MM.1S (cell line): Measurements from ENCODE around the gene RGL4.

Source experiments
- DNase-seq: peaks from one replicate; pipeline ENCODE4 v3.0.0-alpha.2; 2015
- H2AFZ ChIP-seq: fragments of 300-600 bp; sonication (generic); 2 replicates; pipeline ENCODE4 v1.6.0; 2016; ENCODE audit warnings: antibody characterized with exemption, low read length
- H3F3A ChIP-seq: fragments of 300-600 bp; sonication (generic); 2 replicates; pipeline ENCODE4 v1.6.1; 2016; ENCODE audit warnings: mild to moderate bottlenecking, antibody characterized with exemption, low read length, moderate library complexity, mixed read lengths; ENCODE audit not compliant: insufficient read depth
- H3K27ac ChIP-seq: fragments of 300-600 bp; sonication (generic); 2 replicates; pipeline ENCODE4 v1.5.1; 2016; ENCODE audit warnings: mild to moderate bottlenecking, low read length
- H3K27me3 ChIP-seq: fragments of 300-600 bp; sonication (generic); replicated peaks from 2 replicates; pipeline ENCODE4 v1.6.0; 2016; ENCODE audit warnings: low read length; ENCODE audit not compliant: insufficient read depth
- H3K36me3 ChIP-seq: fragments of 300-600 bp; sonication (generic); replicated peaks from 2 replicates; pipeline ENCODE4 v1.6.1; 2016; ENCODE audit warnings: mild to moderate bottlenecking, low read length, mixed read lengths; ENCODE audit not compliant: insufficient read depth
- H3K4me1 ChIP-seq: fragments of 300-600 bp; sonication (generic); 2 replicates; pipeline ENCODE4 v1.6.1; 2016; ENCODE audit warnings: low read length, mixed read lengths
- H3K4me2 ChIP-seq: fragments of 300-600 bp; sonication (generic); 2 replicates; pipeline ENCODE4 v1.6.0; 2016; ENCODE audit warnings: low read depth, low read length
- H3K4me3 ChIP-seq: fragments of 300-600 bp; sonication (generic); 2 replicates; pipeline ENCODE4 v1.5.1; 2016; ENCODE audit warnings: low read length, mixed read lengths
- H3K79me2 ChIP-seq: fragments of 300-600 bp; sonication (generic); 2 replicates; pipeline ENCODE4 v1.6.1; 2016; ENCODE audit warnings: mixed run types, low read length, mixed read lengths
- H3K9ac ChIP-seq: fragments of 300-600 bp; sonication (generic); 2 replicates; pipeline ENCODE4 v1.6.1; 2016; ENCODE audit warnings: low read length, mixed read lengths
- H3K9me2 ChIP-seq: fragments of 300-600 bp; sonication (generic); replicated peaks from 2 replicates; pipeline ENCODE4 v1.6.1; 2016; ENCODE audit warnings: mild to moderate bottlenecking, low read length, mixed read lengths; ENCODE audit not compliant: insufficient read depth
- H3K9me3 ChIP-seq: fragments of 300-600 bp; sonication (generic); replicated peaks from 2 replicates; pipeline ENCODE4 v1.6.1; 2016; ENCODE audit warnings: mild to moderate bottlenecking, low read length, mixed read lengths; ENCODE audit not compliant: insufficient read depth
- H4K20me1 ChIP-seq: fragments of 300-600 bp; sonication (generic); 2 replicates; pipeline ENCODE4 v1.6.1; 2016; ENCODE audit warnings: mild to moderate bottlenecking, low read length, moderate library complexity, mixed read lengths; ENCODE audit not compliant: insufficient read depth
- CTCF ChIP-seq: fragments of 300-600 bp; sonication (generic); IDR thresholded peaks from 2 replicates; pipeline ENCODE4 v1.5.1; 2016; ENCODE audit warnings: antibody characterized with exemption, low read length, mixed read lengths
- EZH2 ChIP-seq: fragments of 300-600 bp; sonication (generic); optimal IDR thresholded peaks from 2 replicates; pipeline ENCODE3; 2017; ENCODE audit warnings: low read depth, mild to moderate bottlenecking, antibody characterized with exemption, low read length, mixed read lengths
- EZH2phosphoT487 ChIP-seq: fragments of 300-600 bp; sonication (generic); IDR thresholded peaks from 2 replicates; pipeline ENCODE4 v1.6.1; 2018; ENCODE audit warnings: antibody characterized with exemption, low read length

Gene RGL4

DNA sequence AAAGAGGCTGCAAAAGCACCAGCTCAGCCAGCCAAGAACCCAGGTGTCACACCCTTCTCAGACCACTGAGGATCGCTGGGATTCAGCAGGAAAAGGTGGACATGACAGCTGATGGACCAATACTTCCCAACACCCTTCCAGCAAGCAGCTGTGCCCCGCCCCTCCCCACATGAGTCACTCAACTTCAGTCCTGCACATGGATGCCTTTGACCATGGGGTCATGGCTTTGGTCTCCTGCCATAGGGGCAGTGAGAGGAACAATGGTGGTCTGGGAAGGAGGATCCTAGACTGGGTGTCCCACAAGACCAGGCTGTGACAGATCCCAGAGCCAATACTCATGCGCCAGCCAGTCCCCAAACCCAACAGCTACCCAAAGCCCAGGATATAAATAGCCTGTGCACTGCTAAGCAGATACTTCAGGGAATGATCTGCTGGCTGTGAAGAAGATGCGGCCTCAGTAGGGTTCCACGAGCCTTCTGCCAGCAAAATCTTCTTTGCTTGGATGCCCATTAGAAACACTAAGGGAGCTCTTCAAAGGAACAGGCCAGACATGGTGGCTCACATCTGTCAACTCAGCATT is 5.5 kb upstream of the RGL4 start:
- Histone ChIP-seq H3K79me2 (no peaks in the 10 kb centered on the region), H4K20me1 (no peaks in the 10 kb centered on the region), H3K9ac (no peak overlapping the region), H3K4me1 (no peaks in the 10 kb centered on the region), H2AFZ (no peak overlapping the region), H3K36me3 (no peaks in the 10 kb centered on the region), H3F3A (no peaks in the 10 kb centered on the region), H3K4me3 (no peak overlapping the region), H3K9me3 (no peaks in the 10 kb centered on the region), H3K27ac (no peak overlapping the region), H3K27me3 (no peaks in the 10 kb centered on the region), H3K4me2 (no peak overlapping the region), H3K9me2 (no peaks in the 10 kb centered on the region)
- DNase-seq: no peak
- TF ChIP-seq EZH2phosphoT487: no peak
- TF ChIP-seq CTCF: no peak
- TF ChIP-seq EZH2: no peak

DNA sequence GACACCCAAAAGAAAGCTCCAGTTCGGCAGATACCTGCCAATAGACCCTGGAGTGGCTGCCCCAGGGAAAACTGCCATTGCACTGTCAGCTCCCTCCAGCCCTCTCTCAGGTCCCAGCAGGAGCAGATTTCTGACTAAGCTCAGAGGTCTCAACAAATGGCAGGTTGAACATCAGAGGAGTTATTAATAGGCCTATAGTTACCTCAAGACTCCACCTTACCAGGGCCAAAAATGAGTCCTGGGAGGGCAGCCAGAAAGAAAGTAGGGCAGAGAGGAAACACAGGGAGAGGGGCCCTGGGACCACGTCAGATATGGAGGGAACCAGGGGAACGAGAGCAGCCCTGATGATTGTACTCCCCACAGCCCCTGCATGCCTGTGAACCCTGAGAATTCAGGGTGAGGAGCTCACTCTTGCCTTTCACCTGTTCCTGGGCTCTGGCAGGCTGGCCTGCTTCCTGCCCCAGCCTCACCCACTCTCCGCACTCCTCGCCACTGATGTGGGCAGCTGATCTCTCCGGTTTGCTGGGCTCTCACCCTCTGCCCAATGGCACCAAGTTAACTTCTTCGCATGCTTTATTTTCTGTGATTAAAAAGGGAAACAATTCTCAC is 4.3 kb upstream of the RGL4 start:
- H3K4me2 ChIP-seq: no peak overlapping the region
- no peak overlapping the region for H3K9ac ChIP-seq
- DNase-seq: no peak
- no peaks in the 10 kb centered on the region for H3K9me2 ChIP-seq
- no peak overlapping the region for H2AFZ ChIP-seq
- no peak overlapping the region for H3K4me3 ChIP-seq
- TF ChIP-seq CTCF (no peak), EZH2 (no peak), EZH2phosphoT487 (no peak)
- no peaks in the 10 kb centered on the region for H3K79me2 ChIP-seq
- no peaks in the 10 kb centered on the region for H4K20me1 ChIP-seq
- H3K36me3 ChIP-seq: no peaks in the 10 kb centered on the region
- no peaks in the 10 kb centered on the region for H3K27me3 ChIP-seq
- no peaks in the 10 kb centered on the region for H3K4me1 ChIP-seq
- no peaks in the 10 kb centered on the region for H3K9me3 ChIP-seq
- H3F3A ChIP-seq: no peaks in the 10 kb centered on the region
- H3K27ac ChIP-seq: no peak overlapping the region

DNA sequence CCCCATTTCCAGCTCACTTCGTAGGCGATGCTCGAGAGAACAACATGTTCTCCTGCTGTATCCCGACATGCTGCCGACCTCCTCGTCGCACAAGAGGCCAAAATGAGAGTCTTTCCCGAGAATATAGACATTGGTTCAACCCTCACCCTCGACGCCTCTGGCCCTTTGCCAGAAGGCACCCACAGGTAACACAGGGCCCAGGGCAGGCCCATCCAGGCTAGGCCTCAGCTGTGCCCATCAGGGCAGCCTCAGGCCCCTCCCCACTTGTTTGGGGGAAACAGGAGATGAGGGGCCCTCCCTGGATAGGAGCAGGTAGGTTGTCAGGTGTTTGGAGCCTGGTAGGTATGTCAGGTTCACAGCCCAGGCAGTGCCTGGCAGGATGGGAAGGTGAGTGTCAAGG is 2.7 kb upstream of the RGL4 start:
- Histone ChIP-seq H3K4me2 (no peak overlapping the region), H3K4me3 (no peak overlapping the region), H3K9me2 (no peaks in the 10 kb centered on the region), H3K9ac (no peak overlapping the region), H4K20me1 (no peaks in the 10 kb centered on the region), H2AFZ (no peak overlapping the region), H3K9me3 (no peaks in the 10 kb centered on the region), H3K27me3 (no peaks in the 10 kb centered on the region), H3K27ac (no peak overlapping the region), H3K36me3 (no peaks in the 10 kb centered on the region), H3K4me1 (no peaks in the 10 kb centered on the region), H3F3A (no peaks in the 10 kb centered on the region), H3K79me2 (no peaks in the 10 kb centered on the region)
- DNase-seq: no peak
- TF ChIP-seq EZH2 (no peak), CTCF (no peak), EZH2phosphoT487 (no peak)
